Skin epidermis (tissue), 12 donors: ENCODE data around the gene LCN12.

ENCODE experiments used
- H3K27ac ChIP-seq, 21 experiments: fragments of 200-600 bp; sonication (generic) in 11 of 21; one replicate each; pipeline ENCODE4 v1.5.0; 2020; ENCODE audit warnings: mild to moderate bottlenecking in 3 of 21, inconsistent platforms in 2 of 21, moderate library complexity in 2 of 21
- H3K4me3 ChIP-seq, 7 experiments: fragments of 200-600 bp; sonication (generic) in 2 of 7; one replicate each; pipeline ENCODE4 v1.5.0; 2020; ENCODE audit warnings: inconsistent platforms in 2 of 7, mild to moderate bottlenecking in 2 of 7, moderate library complexity in 1 of 7

LCN12 gene

GRCh38 chr9:136965771-136966484, 13.9 kb downstream of the LCN12 start:
- H3K4me3 ChIP-seq = no peak overlapping the region
- peak overlapping the region in 2 of 21 experiments; percentile 3 to 30 for H3K27ac ChIP-seq

GRCh38 chr9:136968333-136969127, 16.5 kb downstream of the LCN12 start:
- Histone ChIP-seq H3K4me3 (no peak overlapping the region), H3K27ac (no peak overlapping the region)

GRCh38 chr9:136969150-136969549, 17.1 kb downstream of the LCN12 start:
- Histone ChIP-seq H3K27ac (no peak overlapping the region), H3K4me3 (no peak overlapping the region)

GRCh38 chr9:136969774-136970173, 17.7 kb downstream of the LCN12 start:
- no peak overlapping the region for H3K27ac ChIP-seq
- no peak overlapping the region for H3K4me3 ChIP-seq

- H3K27ac ChIP-seq = no peak overlapping the region
- no peak overlapping the region for H3K4me3 ChIP-seq
These were observed 18.3 kb downstream of the LCN12 start for GRCh38 chr9:136970361-136970760.

- Histone ChIP-seq H3K27ac (no peak overlapping the region), H3K4me3 (no peak overlapping the region)
These were observed 19.7 kb downstream of the LCN12 start for GRCh38 chr9:136971746-136972145.

- Histone ChIP-seq H3K27ac (no peak overlapping the region), H3K4me3 (no peak overlapping the region)
These were observed 20.3 kb downstream of the LCN12 start for GRCh38 chr9:136972335-136972734.

GRCh38 chr9:136972743-136973142, 20.7 kb downstream of the LCN12 start:
- Histone ChIP-seq H3K27ac (no peak overlapping the region), H3K4me3 (no peak overlapping the region)

GRCh38 chr9:136973618-136974617, 21.8 kb downstream of the LCN12 start:
- Histone ChIP-seq H3K4me3 (no peak overlapping the region), H3K27ac (peak overlapping the region in 4 of 21 experiments; percentile 15 to 37 (median 20))

GRCh38 chr9:136974817-136975535, 22.9 kb downstream of the LCN12 start:
- H3K27ac ChIP-seq = peak overlapping the region in 8 of 21 experiments; percentile 3 to 72 (median 36)
- H3K4me3 ChIP-seq = no peak overlapping the region

- Histone ChIP-seq H3K4me3 (no peak overlapping the region), H3K27ac (peak overlapping the region in 6 of 21 experiments; percentile 6 to 72 (median 30))
These were observed 23.6 kb downstream of the LCN12 start for GRCh38 chr9:136975644-136976043.

- peak within 1 kb of the TSS in 16 of 21 experiments; percentile 9 to 72 (median 37) for H3K27ac ChIP-seq
- H3K4me3 ChIP-seq = peak within 1 kb of the TSS; percentile 27 to 47 (median 33)
These were observed 25.1 kb downstream of the LCN12 start, which contains the start of gene PTGDS for GRCh38 chr9:136977223-136977622. PTGDS (plus strand) TSS chr9:136977504; CDS start chr9:136977579, 75 bp downstream.

GRCh38 chr9:136977649-136978072, 25.6 kb downstream of the LCN12 start:
- Histone ChIP-seq H3K27ac (peak overlapping the region in 16 of 21 experiments; percentile 9 to 72 (median 37)), H3K4me3 (peak overlapping the region; percentile 27 to 47 (median 33))

- peak overlapping the region; percentile 27 to 47 (median 33) for H3K4me3 ChIP-seq
- peak overlapping the region in 16 of 21 experiments; percentile 9 to 72 (median 37) for H3K27ac ChIP-seq
These were observed 26.2 kb downstream of the LCN12 start for GRCh38 chr9:136978073-136978864.

- H3K4me3 ChIP-seq = no peak overlapping the region
- no peak overlapping the region for H3K27ac ChIP-seq
These were observed 26.9 kb downstream of the LCN12 start for GRCh38 chr9:136978865-136979544.

- no peak overlapping the region for H3K27ac ChIP-seq
- H3K4me3 ChIP-seq = no peak overlapping the region
These were observed 27.9 kb downstream of the LCN12 start for GRCh38 chr9:136979769-136980587.
